Measurements from ENCODE around the gene ACKR2. TPM values are rescaled to one million over a fixed set of nuclear protein-coding genes. Genes with fewer than 3 reads are reported as not detected.

The ACKR2 gene
- polyA plus RNA-seq, 1 donor from 2014 or later = not detected

DNA sequence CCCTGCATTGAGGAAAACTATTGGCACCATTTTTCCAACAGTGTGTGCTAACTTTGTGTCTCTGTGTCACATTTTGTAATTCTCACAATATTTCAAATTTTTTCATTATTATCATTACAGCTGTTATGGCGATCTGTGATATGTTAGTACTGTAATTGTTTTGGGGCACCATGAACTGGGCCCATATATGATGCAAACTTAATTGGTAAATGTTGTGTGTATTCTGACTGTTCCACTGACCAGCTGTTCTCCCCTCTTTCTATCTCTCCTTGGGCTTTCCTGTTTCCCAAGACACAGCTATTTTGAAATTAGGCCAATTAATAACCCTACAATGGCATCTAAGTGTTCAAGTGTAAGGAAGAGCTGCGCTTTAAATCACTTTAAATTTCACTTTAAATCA lies 68.6 kb downstream of the ACKR2 start:
- H3K9ac ChIP-seq (ENCODE audit: low read length) = no peak overlapping the region
- H3K4me3 ChIP-seq (ENCODE audit: low read length) = no peak overlapping the region
- H3F3A ChIP-seq (ENCODE audit: insufficient read depth, low read length, poor library complexity, severe bottlenecking) = no peaks in the 10 kb centered on the region
- no peaks in the 10 kb centered on the region for H3K36me3 ChIP-seq (ENCODE audit: insufficient read depth, low read length)
- TF ChIP-seq MXI1 (conservative IDR thresholded peaks at IDR 0.05; ENCODE audit: poor library complexity, severe bottlenecking) = no peak
- no peak for TF ChIP-seq SMC3 (conservative IDR thresholded peaks at IDR 0.05; ENCODE audit: poor library complexity)
- TF ChIP-seq, protein P1, sequence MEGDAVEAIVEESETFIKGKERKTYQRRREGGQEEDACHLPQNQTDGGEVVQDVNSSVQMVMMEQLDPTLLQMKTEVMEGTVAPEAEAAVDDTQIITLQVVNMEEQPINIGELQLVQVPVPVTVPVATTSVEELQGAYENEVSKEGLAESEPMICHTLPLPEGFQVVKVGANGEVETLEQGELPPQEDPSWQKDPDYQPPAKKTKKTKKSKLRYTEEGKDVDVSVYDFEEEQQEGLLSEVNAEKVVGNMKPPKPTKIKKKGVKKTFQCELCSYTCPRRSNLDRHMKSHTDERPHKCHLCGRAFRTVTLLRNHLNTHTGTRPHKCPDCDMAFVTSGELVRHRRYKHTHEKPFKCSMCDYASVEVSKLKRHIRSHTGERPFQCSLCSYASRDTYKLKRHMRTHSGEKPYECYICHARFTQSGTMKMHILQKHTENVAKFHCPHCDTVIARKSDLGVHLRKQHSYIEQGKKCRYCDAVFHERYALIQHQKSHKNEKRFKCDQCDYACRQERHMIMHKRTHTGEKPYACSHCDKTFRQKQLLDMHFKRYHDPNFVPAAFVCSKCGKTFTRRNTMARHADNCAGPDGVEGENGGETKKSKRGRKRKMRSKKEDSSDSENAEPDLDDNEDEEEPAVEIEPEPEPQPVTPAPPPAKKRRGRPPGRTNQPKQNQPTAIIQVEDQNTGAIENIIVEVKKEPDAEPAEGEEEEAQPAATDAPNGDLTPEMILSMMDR (IDR thresholded peaks at IDR 0.05; ENCODE audit: poor library complexity, severe bottlenecking) = no peak
- TF ChIP-seq EP300 (conservative IDR thresholded peaks at IDR 0.05; ENCODE audit: poor library complexity, severe bottlenecking) = no peak
- TF ChIP-seq, protein P2, sequence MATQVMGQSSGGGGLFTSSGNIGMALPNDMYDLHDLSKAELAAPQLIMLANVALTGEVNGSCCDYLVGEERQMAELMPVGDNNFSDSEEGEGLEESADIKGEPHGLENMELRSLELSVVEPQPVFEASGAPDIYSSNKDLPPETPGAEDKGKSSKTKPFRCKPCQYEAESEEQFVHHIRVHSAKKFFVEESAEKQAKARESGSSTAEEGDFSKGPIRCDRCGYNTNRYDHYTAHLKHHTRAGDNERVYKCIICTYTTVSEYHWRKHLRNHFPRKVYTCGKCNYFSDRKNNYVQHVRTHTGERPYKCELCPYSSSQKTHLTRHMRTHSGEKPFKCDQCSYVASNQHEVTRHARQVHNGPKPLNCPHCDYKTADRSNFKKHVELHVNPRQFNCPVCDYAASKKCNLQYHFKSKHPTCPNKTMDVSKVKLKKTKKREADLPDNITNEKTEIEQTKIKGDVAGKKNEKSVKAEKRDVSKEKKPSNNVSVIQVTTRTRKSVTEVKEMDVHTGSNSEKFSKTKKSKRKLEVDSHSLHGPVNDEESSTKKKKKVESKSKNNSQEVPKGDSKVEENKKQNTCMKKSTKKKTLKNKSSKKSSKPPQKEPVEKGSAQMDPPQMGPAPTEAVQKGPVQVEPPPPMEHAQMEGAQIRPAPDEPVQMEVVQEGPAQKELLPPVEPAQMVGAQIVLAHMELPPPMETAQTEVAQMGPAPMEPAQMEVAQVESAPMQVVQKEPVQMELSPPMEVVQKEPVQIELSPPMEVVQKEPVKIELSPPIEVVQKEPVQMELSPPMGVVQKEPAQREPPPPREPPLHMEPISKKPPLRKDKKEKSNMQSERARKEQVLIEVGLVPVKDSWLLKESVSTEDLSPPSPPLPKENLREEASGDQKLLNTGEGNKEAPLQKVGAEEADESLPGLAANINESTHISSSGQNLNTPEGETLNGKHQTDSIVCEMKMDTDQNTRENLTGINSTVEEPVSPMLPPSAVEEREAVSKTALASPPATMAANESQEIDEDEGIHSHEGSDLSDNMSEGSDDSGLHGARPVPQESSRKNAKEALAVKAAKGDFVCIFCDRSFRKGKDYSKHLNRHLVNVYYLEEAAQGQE (IDR thresholded peaks at IDR 0.05; ENCODE audit: borderline replicate concordance) = no peak
- no peak for TF ChIP-seq TAF1 (IDR thresholded peaks at IDR 0.05; ENCODE audit: low read depth)
- TF ChIP-seq POLR2AphosphoS5 (IDR thresholded peaks at IDR 0.05) = no peak
- no peak overlapping the region for H2AFZ ChIP-seq (ENCODE audit: low read depth, low read length)
- H3K27me3 ChIP-seq (ENCODE audit: insufficient read depth, low read depth, low read length) = no peaks in the 10 kb centered on the region
- no peaks in the 10 kb centered on the region for H3K9me2 ChIP-seq (ENCODE audit: insufficient read depth, low read length)
- no peak overlapping the region for H3K4me2 ChIP-seq (ENCODE audit: low read length)
- H4K20me1 ChIP-seq (ENCODE audit: insufficient read depth) = no peaks in the 10 kb centered on the region
- no peaks in the 10 kb centered on the region for H3K79me2 ChIP-seq (replicated peaks; ENCODE audit: insufficient read depth, low read length)
- no peak overlapping the region for H3K27ac ChIP-seq (ENCODE audit: low read length)
- H3K9me3 ChIP-seq (ENCODE audit: low read length) = no peaks in the 10 kb centered on the region

DNA sequence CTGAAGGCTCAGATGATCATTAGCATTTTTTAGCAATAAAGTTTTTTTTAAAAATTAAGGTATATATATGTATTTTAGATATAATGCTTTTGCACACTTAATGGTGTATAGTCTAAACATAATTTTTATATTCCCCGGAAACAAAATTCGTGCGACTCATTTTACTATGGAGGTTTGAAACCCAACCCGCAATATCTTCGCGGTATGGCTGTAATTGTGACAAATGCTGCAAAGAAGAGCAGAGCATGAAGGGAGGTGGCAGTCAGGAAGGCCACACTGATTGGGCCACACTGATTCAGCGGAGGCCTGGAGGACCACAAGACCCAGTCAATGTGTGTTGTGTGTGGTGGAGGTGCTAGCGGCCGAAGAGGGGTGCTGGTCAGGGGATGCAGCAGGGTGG lies 70.9 kb downstream of the ACKR2 start:
- Histone ChIP-seq H3K9me3 (ENCODE audit: low read length) (no peaks in the 10 kb centered on the region), H3K9me2 (ENCODE audit: insufficient read depth, low read length) (no peaks in the 10 kb centered on the region), H3K4me2 (ENCODE audit: low read length) (no peak overlapping the region), H3K4me3 (ENCODE audit: low read length) (no peak overlapping the region), H3K27me3 (ENCODE audit: insufficient read depth, low read depth, low read length) (no peaks in the 10 kb centered on the region), H3K27ac (ENCODE audit: low read length) (no peak overlapping the region), H2AFZ (ENCODE audit: low read depth, low read length) (no peak overlapping the region), H3K9ac (ENCODE audit: low read length) (no peak overlapping the region), H3K79me2 (replicated peaks; ENCODE audit: insufficient read depth, low read length) (no peaks in the 10 kb centered on the region), H3K36me3 (ENCODE audit: insufficient read depth, low read length) (no peaks in the 10 kb centered on the region), H3F3A (ENCODE audit: insufficient read depth, low read length, poor library complexity, severe bottlenecking) (no peaks in the 10 kb centered on the region), H4K20me1 (ENCODE audit: insufficient read depth) (no peaks in the 10 kb centered on the region)
- TF ChIP-seq, protein P2 (IDR thresholded peaks at IDR 0.05; ENCODE audit: borderline replicate concordance) = no peak
- no peak for TF ChIP-seq TAF1 (IDR thresholded peaks at IDR 0.05; ENCODE audit: low read depth)
- no peak for TF ChIP-seq EZH2 (IDR thresholded peaks at IDR 0.05; ENCODE audit: borderline replicate concordance, insufficient read depth, low read length, poor library complexity, severe bottlenecking)
- TF ChIP-seq, protein P1 (IDR thresholded peaks at IDR 0.05; ENCODE audit: poor library complexity, severe bottlenecking) = no peak
- TF ChIP-seq POLR2AphosphoS5 (IDR thresholded peaks at IDR 0.05) = no peak
- TF ChIP-seq MXI1 (conservative IDR thresholded peaks at IDR 0.05; ENCODE audit: poor library complexity, severe bottlenecking) = no peak

All from neural cell (in vitro differentiated cells).